Measurements from ENCODE around the gene PCDHGA2. TPM values are rescaled to one million over a fixed set of nuclear protein-coding genes. Genes with fewer than 3 reads are reported as not detected.

The PCDHGA2 gene
- total and polyA plus RNA-seq, 9 of the 15 experiments (the other 6 are each of a cell fraction or from before 2014, with no cell fraction given): 0.07 to 0.27 (median 0.15) TPM; not detected in 2

GRCh38 chr5:141320225-141321169, 18.1 kb upstream of the PCDHGA2 start, which contains the start of gene TAF7 (continued):
- TF ChIP-seq ZNF318 (IDR thresholded peaks at IDR 0.05; ENCODE audit: borderline replicate concordance in 1 of 2, low read depth in 1 of 2): no peak
- TF ChIP-seq, protein P1, sequence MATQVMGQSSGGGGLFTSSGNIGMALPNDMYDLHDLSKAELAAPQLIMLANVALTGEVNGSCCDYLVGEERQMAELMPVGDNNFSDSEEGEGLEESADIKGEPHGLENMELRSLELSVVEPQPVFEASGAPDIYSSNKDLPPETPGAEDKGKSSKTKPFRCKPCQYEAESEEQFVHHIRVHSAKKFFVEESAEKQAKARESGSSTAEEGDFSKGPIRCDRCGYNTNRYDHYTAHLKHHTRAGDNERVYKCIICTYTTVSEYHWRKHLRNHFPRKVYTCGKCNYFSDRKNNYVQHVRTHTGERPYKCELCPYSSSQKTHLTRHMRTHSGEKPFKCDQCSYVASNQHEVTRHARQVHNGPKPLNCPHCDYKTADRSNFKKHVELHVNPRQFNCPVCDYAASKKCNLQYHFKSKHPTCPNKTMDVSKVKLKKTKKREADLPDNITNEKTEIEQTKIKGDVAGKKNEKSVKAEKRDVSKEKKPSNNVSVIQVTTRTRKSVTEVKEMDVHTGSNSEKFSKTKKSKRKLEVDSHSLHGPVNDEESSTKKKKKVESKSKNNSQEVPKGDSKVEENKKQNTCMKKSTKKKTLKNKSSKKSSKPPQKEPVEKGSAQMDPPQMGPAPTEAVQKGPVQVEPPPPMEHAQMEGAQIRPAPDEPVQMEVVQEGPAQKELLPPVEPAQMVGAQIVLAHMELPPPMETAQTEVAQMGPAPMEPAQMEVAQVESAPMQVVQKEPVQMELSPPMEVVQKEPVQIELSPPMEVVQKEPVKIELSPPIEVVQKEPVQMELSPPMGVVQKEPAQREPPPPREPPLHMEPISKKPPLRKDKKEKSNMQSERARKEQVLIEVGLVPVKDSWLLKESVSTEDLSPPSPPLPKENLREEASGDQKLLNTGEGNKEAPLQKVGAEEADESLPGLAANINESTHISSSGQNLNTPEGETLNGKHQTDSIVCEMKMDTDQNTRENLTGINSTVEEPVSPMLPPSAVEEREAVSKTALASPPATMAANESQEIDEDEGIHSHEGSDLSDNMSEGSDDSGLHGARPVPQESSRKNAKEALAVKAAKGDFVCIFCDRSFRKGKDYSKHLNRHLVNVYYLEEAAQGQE (IDR thresholded peaks at IDR 0.05; ENCODE audit: borderline replicate concordance): peak; percentile 50; the same call in 1 of the 2 replicates
- TF ChIP-seq, protein P1 (CRISPR knock-in tag; IDR thresholded peaks at IDR 0.05; ENCODE audit: low read depth): no peak; the same call in 1 of the 2 replicates
